A549 (cell line): ENCODE measurements around the gene SLC35B2.

Experiments used
- BHLHE40 ChIP-seq: IDR thresholded peaks from 2 replicates; pipeline ENCODE4 v1.6.1; 2012; ENCODE audit warnings: low read depth, low read length, inconsistent platforms
- CEBPB ChIP-seq, 2 experiments: fragments of >200 bp in 1 of 2; sonication (Bioruptor Twin) in 1 of 2; formaldehyde crosslinking in 1 of 2; IDR thresholded peaks; 2 replicates each; pipeline ENCODE4 v1.6.1; 2012 to 2016
- CHD4 ChIP-seq: fragments of 200-600 bp; sonication (generic); IDR thresholded peaks from 2 replicates; pipeline ENCODE4 v1.6.1; 2016; ENCODE audit warnings: antibody characterized with exemption, mild to moderate bottlenecking, borderline replicate concordance
- CTCF ChIP-seq: fragments of >200 bp; sonication (Bioruptor Twin); formaldehyde crosslinking; IDR thresholded peaks from 3 replicates; pipeline ENCODE4 v1.5.1; 2016
- ELK1 ChIP-seq: fragments of 150-350 bp; IDR thresholded peaks from 2 replicates; pipeline ENCODE4 v1.6.1; 2014; ENCODE audit warnings: low read depth, mild to moderate bottlenecking, low read length
- MAX ChIP-seq: IDR thresholded peaks from 2 replicates; pipeline ENCODE4 v1.6.1; 2012
- MAZ ChIP-seq: fragments of 150-350 bp; IDR thresholded peaks from 2 replicates; pipeline ENCODE4 v1.6.1; 2014; ENCODE audit warnings: antibody characterized with exemption, low read depth, low read length, borderline replicate concordance
- MYC ChIP-seq: IDR thresholded peaks from 2 replicates; pipeline ENCODE4 v1.6.1; 2012; ENCODE audit warnings: mild to moderate bottlenecking, inconsistent platforms, low read length, improper control_type of control experiment, borderline replicate concordance
- PBX3 ChIP-seq: IDR thresholded peaks from 2 replicates; pipeline ENCODE4 v1.6.1; 2012
- REST ChIP-seq: fragments of 200-600 bp; sonication (generic); IDR thresholded peaks from 2 replicates; pipeline ENCODE4 v1.6.1; 2016; ENCODE audit warnings: antibody characterized with exemption, mild to moderate bottlenecking, moderate library complexity
- RFX5 ChIP-seq: fragments of 450-650 bp; IDR thresholded peaks from 2 replicates; pipeline ENCODE4 v1.7.1; 2014; ENCODE audit warnings: antibody characterized with exemption, mild to moderate bottlenecking, moderate library complexity
- USF2 ChIP-seq: fragments of 450-650 bp; IDR thresholded peaks from 2 replicates; pipeline ENCODE4 v1.6.1; 2014; ENCODE audit warnings: antibody characterized with exemption
- ZNF302 ChIP-seq: fragments of 250-450 bp; sonication (Bioruptor Pico); IDR thresholded peaks from 2 replicates; pipeline ENCODE4 v1.9.0; 2021; ENCODE audit warnings: inconsistent platforms, mild to moderate bottlenecking, moderate library complexity

- no peak for TF ChIP-seq CTCF
- TF ChIP-seq CEBPB (IDR thresholded peaks at IDR 0.05), result no peak
- TF ChIP-seq REST, result no peak
- TF ChIP-seq MAZ, result no peak
- TF ChIP-seq CHD4, result no peak
- TF ChIP-seq RFX5, result no peak
- TF ChIP-seq MAX, result no peak
- no peak for TF ChIP-seq ELK1
- TF ChIP-seq PBX3, result no peak
- no peak for TF ChIP-seq ZNF302 (CRISPR knock-in tag)
- no peak for TF ChIP-seq MYC
- no peak for TF ChIP-seq USF2
- no peak for TF ChIP-seq BHLHE40
These were observed 43.0 kb downstream of the SLC35B2 start for GRCh38 chr6:44214307-44214706.
